K562 (cell line): Measurements from ENCODE around the gene MDM4.
A peak's percentile ranks its signal among the peaks of the same experiment; 100 is the strongest.

ENCODE experiments used
- CEBPB ChIP-seq: fragments of 450-650 bp; IDR thresholded peaks from 2 replicates; pipeline ENCODE4 v1.6.1; 2016; ENCODE audit warnings: missing genetic modification characterization, missing compliant biosample characterization
- E2F4 ChIP-seq: sonication (generic); formaldehyde crosslinking; IDR thresholded peaks from 2 replicates; pipeline ENCODE4 v1.8.0; 2022; ENCODE audit warnings: mild to moderate bottlenecking, low read depth, missing genetic modification reagents
- EP300 ChIP-seq: IDR thresholded peaks from 2 replicates; pipeline ENCODE4 v1.6.1; 2012; ENCODE audit warnings: low read length, improper control_type of control experiment
- EZH2 ChIP-seq: IDR thresholded peaks from 2 replicates; pipeline ENCODE4 v1.6.1; 2012; ENCODE audit warnings: low read depth, mild to moderate bottlenecking, inconsistent platforms, low read length, borderline replicate concordance
- POLR2A ChIP-seq: fragments of 450-650 bp; conservative IDR thresholded peaks from 2 replicates; pipeline ENCODE4 v1.6.1; 2016
- RAD21 ChIP-seq, 2 experiments: fragments of 250-450 bp in 1 of 2; fragments of 450-650 bp in 1 of 2; sonication (Bioruptor Pico) in 1 of 2; formaldehyde crosslinking in 1 of 2; IDR thresholded peaks in 1 of 2; conservative IDR thresholded peaks in 1 of 2; 2 replicates each; pipeline versions ENCODE4 v1.4.0 to v1.8.0; 2020 to 2022; ENCODE audit warnings: mild to moderate bottlenecking in 2 of 2, moderate library complexity in 1 of 2
- RCOR1 ChIP-seq, 2 experiments: IDR thresholded peaks; 2 replicates each; pipeline ENCODE4 v1.6.1; 2012; ENCODE audit warnings: low read depth in 2 of 2, low read length in 2 of 2, borderline replicate concordance in 1 of 2, improper control_type of control experiment in 1 of 2
- SMC3 ChIP-seq: conservative IDR thresholded peaks from 2 replicates; pipeline ENCODE4 v1.6.1; 2011; ENCODE audit warnings: low read depth, low read length, improper control_type of control experiment; ENCODE audit not compliant: insufficient read depth
- ZKSCAN8 ChIP-seq: fragments of 200-800 bp; sonication (Bioruptor generic); IDR thresholded peaks from 2 replicates; pipeline ENCODE4 v1.6.1; 2016; ENCODE audit warnings: missing genetic modification characterization, missing compliant biosample characterization
- ZNF274 ChIP-seq: IDR thresholded peaks from 2 replicates; pipeline ENCODE4 v1.6.1; 2011; ENCODE audit warnings: low read depth, mild to moderate bottlenecking, low read length, moderate library complexity, borderline replicate concordance
- ZNF407 ChIP-seq: fragments of 450-650 bp; IDR thresholded peaks from 2 replicates; pipeline ENCODE4 v1.6.1; 2016; ENCODE audit warnings: low read depth
- TF ChIP-seq, protein P1 (sequence below), 3 experiments: IDR thresholded peaks in 2 of 3; conservative IDR thresholded peaks in 1 of 3; 2 replicates each; pipeline ENCODE4 v1.5.1; 2011 to 2012; ENCODE audit warnings: low read length in 3 of 3, mild to moderate bottlenecking in 3 of 3, control low read depth in 2 of 3, improper control_type of control experiment in 1 of 3, inconsistent platforms in 1 of 3, low read depth in 1 of 3, mixed read lengths in 1 of 3, moderate library complexity in 1 of 3; ENCODE audit not compliant: insufficient read depth in 2 of 3

- no peak for TF ChIP-seq E2F4 (CRISPR knock-in tag)
- no peak for TF ChIP-seq ZKSCAN8 (CRISPR knock-in tag)
- no peak for TF ChIP-seq RAD21 (CRISPR knock-in tag; conservative IDR thresholded peaks at IDR 0.05 in 1 of 2, IDR thresholded peaks at IDR 0.05 in 1 of 2)
- TF ChIP-seq, protein P1, sequence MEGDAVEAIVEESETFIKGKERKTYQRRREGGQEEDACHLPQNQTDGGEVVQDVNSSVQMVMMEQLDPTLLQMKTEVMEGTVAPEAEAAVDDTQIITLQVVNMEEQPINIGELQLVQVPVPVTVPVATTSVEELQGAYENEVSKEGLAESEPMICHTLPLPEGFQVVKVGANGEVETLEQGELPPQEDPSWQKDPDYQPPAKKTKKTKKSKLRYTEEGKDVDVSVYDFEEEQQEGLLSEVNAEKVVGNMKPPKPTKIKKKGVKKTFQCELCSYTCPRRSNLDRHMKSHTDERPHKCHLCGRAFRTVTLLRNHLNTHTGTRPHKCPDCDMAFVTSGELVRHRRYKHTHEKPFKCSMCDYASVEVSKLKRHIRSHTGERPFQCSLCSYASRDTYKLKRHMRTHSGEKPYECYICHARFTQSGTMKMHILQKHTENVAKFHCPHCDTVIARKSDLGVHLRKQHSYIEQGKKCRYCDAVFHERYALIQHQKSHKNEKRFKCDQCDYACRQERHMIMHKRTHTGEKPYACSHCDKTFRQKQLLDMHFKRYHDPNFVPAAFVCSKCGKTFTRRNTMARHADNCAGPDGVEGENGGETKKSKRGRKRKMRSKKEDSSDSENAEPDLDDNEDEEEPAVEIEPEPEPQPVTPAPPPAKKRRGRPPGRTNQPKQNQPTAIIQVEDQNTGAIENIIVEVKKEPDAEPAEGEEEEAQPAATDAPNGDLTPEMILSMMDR (IDR thresholded peaks at IDR 0.05 in 2 of 3, conservative IDR thresholded peaks at IDR 0.05 in 1 of 3; ENCODE audit: insufficient read depth in 2 of 3, low read depth in 1 of 3, low read length in 3 of 3) = no peak
- no peak for TF ChIP-seq ZNF274
- no peak for TF ChIP-seq POLR2A
- no peak for TF ChIP-seq EP300
- TF ChIP-seq SMC3 = no peak
- no peak for TF ChIP-seq RCOR1 (IDR thresholded peaks at IDR 0.05; ENCODE audit: borderline replicate concordance in 1 of 2, low read depth in 2 of 2, low read length in 2 of 2)
- peak; percentile 71; the same call in 1 of the 2 replicates for TF ChIP-seq CEBPB (tag)
- TF ChIP-seq EZH2 = no peak
- no peak for TF ChIP-seq ZNF407
These were observed 16.4 kb upstream of the MDM4 start for GRCh38 chr1:204499511-204500468.
